ENCODE data around the gene GUCD1. TPM values are rescaled to one million over a fixed set of nuclear protein-coding genes. Genes with fewer than 3 reads are reported as not detected.
A peak's percentile ranks its signal among the peaks of the same experiment; 100 is the strongest.

GUCD1 gene
- total and polyA plus RNA-seq, 2 of the 13 experiments (the other 11 are each of a cell fraction or from before 2014, with no cell fraction given), result 128 to 245 TPM

DNA sequence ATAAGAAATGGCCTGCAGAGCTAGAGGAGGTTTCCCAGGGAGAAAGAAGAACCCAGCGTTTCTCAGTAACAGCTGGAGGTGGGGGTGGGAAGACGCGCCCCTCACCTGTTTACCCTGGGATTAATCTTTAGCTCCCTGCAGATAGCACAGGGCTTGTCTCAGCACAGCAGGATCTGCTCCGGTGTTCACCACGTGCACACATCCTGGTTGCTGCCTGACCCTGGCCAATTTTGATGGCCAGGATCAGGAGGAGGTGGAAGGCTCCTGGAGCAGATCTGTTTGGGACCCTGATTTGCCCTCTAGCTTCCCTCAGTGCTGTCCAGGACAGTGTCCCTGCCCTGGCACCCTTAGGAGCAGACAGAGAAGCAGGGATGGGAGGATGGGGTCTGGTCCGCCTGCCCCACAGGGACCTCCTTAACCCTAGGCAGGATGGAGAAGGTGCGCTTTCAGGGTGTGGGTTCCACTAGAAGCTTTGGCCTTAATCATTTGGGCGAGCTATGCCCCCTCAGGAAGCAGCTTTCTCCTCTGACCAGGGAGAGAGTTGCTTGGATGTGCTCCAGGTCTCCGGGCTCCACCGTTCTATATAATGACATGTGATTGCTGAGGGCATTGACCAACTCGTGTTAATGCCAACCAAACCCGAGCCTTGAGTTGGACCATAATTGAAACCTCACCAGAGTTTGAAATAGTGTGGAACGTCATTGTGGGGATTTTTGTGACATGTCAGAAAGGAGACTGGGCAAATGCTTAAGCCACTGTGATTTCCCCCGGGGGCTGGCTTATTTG lies 40.5 kb downstream of the GUCD1 start (continued):
- TF ChIP-seq XRCC5 (optimal IDR thresholded peaks at IDR 0.05; ENCODE audit: low read length), result peak; percentile 36
- peak; percentile 95 for TF ChIP-seq ZNF510 (CRISPR knock-in tag; IDR thresholded peaks at IDR 0.05; ENCODE audit: low read depth)
- peak; percentile 81 for TF ChIP-seq SIX1 (CRISPR knock-in tag; IDR thresholded peaks at IDR 0.05; ENCODE audit: borderline replicate concordance)
- TF ChIP-seq ZNF674 (CRISPR knock-in tag; IDR thresholded peaks at IDR 0.05; ENCODE audit: low read depth), result no peak
- TF ChIP-seq, protein P1, sequence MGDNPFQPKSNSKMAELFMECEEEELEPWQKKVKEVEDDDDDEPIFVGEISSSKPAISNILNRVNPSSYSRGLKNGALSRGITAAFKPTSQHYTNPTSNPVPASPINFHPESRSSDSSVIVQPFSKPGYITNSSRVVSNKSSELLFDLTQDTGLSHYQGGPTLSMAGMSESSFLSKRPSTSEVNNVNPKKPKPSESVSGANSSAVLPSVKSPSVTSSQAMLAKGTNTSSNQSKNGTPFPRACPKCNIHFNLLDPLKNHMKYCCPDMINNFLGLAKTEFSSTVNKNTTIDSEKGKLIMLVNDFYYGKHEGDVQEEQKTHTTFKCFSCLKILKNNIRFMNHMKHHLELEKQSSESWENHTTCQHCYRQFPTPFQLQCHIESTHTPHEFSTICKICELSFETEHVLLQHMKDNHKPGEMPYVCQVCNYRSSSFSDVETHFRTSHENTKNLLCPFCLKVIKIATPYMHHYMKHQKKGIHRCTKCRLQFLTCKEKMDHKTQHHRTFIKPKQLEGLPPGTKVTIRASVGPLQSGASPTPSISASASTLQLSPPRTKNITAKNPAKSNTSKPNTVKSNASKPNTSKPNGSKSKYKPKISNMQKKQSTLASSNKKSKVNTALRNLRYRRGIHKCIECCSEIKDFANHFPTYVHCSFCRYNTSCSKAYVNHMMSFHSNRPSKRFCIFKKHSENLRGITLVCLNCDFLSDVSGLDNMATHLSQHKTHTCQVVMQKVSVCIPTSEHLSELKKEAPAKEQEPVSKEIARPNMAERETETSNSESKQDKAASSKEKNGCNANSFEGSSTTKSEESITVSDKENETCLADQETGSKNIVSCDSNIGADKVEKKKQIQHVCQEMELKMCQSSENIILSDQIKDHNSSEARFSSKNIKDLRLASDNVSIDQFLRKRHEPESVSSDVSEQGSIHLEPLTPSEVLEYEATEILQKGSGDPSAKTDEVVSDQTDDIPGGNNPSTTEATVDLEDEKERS (CRISPR knock-in tag; IDR thresholded peaks at IDR 0.05), result peak; percentile 97
- TF ChIP-seq, protein P2, sequence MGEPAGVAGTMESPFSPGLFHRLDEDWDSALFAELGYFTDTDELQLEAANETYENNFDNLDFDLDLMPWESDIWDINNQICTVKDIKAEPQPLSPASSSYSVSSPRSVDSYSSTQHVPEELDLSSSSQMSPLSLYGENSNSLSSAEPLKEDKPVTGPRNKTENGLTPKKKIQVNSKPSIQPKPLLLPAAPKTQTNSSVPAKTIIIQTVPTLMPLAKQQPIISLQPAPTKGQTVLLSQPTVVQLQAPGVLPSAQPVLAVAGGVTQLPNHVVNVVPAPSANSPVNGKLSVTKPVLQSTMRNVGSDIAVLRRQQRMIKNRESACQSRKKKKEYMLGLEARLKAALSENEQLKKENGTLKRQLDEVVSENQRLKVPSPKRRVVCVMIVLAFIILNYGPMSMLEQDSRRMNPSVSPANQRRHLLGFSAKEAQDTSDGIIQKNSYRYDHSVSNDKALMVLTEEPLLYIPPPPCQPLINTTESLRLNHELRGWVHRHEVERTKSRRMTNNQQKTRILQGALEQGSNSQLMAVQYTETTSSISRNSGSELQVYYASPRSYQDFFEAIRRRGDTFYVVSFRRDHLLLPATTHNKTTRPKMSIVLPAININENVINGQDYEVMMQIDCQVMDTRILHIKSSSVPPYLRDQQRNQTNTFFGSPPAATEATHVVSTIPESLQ (CRISPR knock-in tag; conservative IDR thresholded peaks at IDR 0.05), result peak; percentile 85; the same call in 1 of the 2 replicates
- peak; percentile 81 for TF ChIP-seq NFIC (IDR thresholded peaks at IDR 0.05; ENCODE audit: low read length)
- peak in 1 of 2 experiments; percentile 60; a peak in 3 of 4 replicates for TF ChIP-seq POLR2A (IDR thresholded peaks at IDR 0.05; ENCODE audit: insufficient read depth in 1 of 2, low read depth in 2 of 2, low read length in 2 of 2)
- TF ChIP-seq, protein P3, sequence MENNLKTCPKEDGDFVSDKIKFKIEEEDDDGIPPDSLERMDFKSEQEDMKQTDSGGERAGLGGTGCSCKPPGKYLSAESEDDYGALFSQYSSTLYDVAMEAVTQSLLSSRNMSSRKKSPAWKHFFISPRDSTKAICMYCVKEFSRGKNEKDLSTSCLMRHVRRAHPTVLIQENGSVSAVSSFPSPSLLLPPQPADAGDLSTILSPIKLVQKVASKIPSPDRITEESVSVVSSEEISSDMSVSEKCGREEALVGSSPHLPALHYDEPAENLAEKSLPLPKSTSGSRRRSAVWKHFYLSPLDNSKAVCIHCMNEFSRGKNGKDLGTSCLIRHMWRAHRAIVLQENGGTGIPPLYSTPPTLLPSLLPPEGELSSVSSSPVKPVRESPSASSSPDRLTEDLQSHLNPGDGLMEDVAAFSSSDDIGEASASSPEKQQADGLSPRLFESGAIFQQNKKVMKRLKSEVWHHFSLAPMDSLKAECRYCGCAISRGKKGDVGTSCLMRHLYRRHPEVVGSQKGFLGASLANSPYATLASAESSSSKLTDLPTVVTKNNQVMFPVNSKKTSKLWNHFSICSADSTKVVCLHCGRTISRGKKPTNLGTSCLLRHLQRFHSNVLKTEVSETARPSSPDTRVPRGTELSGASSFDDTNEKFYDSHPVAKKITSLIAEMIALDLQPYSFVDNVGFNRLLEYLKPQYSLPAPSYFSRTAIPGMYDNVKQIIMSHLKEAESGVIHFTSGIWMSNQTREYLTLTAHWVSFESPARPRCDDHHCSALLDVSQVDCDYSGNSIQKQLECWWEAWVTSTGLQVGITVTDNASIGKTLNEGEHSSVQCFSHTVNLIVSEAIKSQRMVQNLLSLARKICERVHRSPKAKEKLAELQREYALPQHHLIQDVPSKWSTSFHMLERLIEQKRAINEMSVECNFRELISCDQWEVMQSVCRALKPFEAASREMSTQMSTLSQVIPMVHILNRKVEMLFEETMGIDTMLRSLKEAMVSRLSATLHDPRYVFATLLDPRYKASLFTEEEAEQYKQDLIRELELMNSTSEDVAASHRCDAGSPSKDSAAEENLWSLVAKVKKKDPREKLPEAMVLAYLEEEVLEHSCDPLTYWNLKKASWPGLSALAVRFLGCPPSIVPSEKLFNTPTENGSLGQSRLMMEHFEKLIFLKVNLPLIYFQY (CRISPR knock-in tag; IDR thresholded peaks at IDR 0.05; ENCODE audit: borderline replicate concordance), result peak; percentile 86
- TF ChIP-seq ZNF331 (CRISPR knock-in tag; IDR thresholded peaks at IDR 0.05), result peak; percentile 98
- TF ChIP-seq, protein P4, sequence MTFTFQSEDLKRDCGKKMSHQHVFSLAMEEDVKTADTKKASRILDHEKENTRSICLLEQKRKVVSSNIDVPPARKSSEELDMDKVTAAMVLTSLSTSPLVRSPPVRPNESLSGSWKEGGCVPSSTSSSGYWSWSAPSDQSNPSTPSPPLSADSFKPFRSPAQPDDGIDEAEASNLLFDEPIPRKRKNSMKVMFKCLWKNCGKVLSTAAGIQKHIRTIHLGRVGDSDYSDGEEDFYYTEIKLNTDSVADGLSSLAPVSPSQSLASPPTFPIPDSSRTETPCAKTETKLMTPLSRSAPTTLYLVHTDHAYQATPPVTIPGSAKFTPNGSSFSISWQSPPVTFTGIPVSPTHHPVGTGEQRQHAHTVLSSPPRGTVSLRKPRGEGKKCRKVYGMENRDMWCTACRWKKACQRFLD (CRISPR knock-in tag; IDR thresholded peaks at IDR 0.05; ENCODE audit: borderline replicate concordance), result peak; percentile 89; the same call in 1 of the 2 replicates
- TF ChIP-seq SAFB2 (CRISPR knock-in tag; IDR thresholded peaks at IDR 0.05; ENCODE audit: borderline replicate concordance, low read depth), result peak; percentile 65; the same call in 1 of the 2 replicates
- peak; percentile 97 for TF ChIP-seq ZNF546 (CRISPR knock-in tag; conservative IDR thresholded peaks at IDR 0.05)
- peak; percentile 52; the same call in 1 of the 2 replicates for TF ChIP-seq NFYC (CRISPR knock-in tag; IDR thresholded peaks at IDR 0.05)
- peak; percentile 92; the same call in 1 of the 2 replicates for TF ChIP-seq RFXAP (CRISPR knock-in tag; IDR thresholded peaks at IDR 0.05; ENCODE audit: borderline replicate concordance)
- TF ChIP-seq, protein P5, sequence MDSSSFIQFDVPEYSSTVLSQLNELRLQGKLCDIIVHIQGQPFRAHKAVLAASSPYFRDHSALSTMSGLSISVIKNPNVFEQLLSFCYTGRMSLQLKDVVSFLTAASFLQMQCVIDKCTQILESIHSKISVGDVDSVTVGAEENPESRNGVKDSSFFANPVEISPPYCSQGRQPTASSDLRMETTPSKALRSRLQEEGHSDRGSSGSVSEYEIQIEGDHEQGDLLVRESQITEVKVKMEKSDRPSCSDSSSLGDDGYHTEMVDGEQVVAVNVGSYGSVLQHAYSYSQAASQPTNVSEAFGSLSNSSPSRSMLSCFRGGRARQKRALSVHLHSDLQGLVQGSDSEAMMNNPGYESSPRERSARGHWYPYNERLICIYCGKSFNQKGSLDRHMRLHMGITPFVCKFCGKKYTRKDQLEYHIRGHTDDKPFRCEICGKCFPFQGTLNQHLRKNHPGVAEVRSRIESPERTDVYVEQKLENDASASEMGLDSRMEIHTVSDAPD (CRISPR knock-in tag; IDR thresholded peaks at IDR 0.05), result peak; percentile 92
